Gastroesophageal sphincter (tissue), 4 donors: ENCODE results near the gene PCBD1. TPM values are rescaled to one million over a fixed set of nuclear protein-coding genes. Genes with fewer than 3 reads are reported as not detected.

ENCODE experiments used
- ATAC-seq: fragments of 150-250 bp; one replicate; pipeline ENCODE4 v1.9.1; 2016; ENCODE audit warnings: mild to moderate bottlenecking, moderate library complexity
- H3K27ac ChIP-seq, 4 donors: fragments of 200-600 bp; sonication (generic) in 3 of 4; 1 replicate in 3 of 4; 2 replicates in 1 of 4; pipeline ENCODE4 v1.5.1; 2016 to 2019
- H3K27me3 ChIP-seq: fragments of 200-600 bp; sonication (generic); one replicate; pipeline ENCODE4 v1.5.1; 2019
- H3K36me3 ChIP-seq, 2 donors: fragments of 200-600 bp; sonication (generic); one replicate each; pipeline ENCODE4 v1.5.1; 2019; ENCODE audit warnings: control low read depth in 1 of 2
- H3K4me1 ChIP-seq, 3 donors: fragments of 200-600 bp; sonication (generic); 1 replicate in 2 of 3; 2 replicates in 1 of 3; pipeline ENCODE4 v1.5.1; 2016 to 2019; ENCODE audit warnings: control low read depth in 2 of 3
- H3K4me3 ChIP-seq, 2 donors: fragments of 200-600 bp; sonication (generic); one replicate each; pipeline ENCODE4 v1.5.1; 2019; ENCODE audit warnings: mild to moderate bottlenecking in 1 of 2, moderate library complexity in 1 of 2
- H3K9me3 ChIP-seq, 3 donors: fragments of 200-600 bp; sonication (generic); one replicate each; pipeline ENCODE4 v1.5.1; 2017 to 2019; ENCODE audit warnings: control low read depth in 2 of 3
- CTCF ChIP-seq, 4 experiments: fragments of 200-600 bp in 2 of 4; fragments of 450-650 bp in 2 of 4; sonication (generic) in 1 of 4; IDR thresholded peaks; one replicate each; pipeline ENCODE4 v1.5.1; 2017 to 2019; ENCODE audit warnings: antibody characterized with exemption in 4 of 4, mild to moderate bottlenecking in 2 of 4, moderate library complexity in 2 of 4
- EP300 ChIP-seq: sonication (generic); formaldehyde crosslinking; IDR thresholded peaks from one replicate; pipeline ENCODE4 v1.6.1; 2017; ENCODE audit warnings: antibody characterized with exemption, mild to moderate bottlenecking
- POLR2A ChIP-seq, 2 donors: fragments of 450-650 bp; IDR thresholded peaks; one replicate each; pipeline ENCODE4 v1.6.1; 2017; ENCODE audit warnings: antibody characterized with exemption in 2 of 2, mild to moderate bottlenecking in 2 of 2, moderate library complexity in 1 of 2
- POLR2AphosphoS5 ChIP-seq: sonication (generic); formaldehyde crosslinking; IDR thresholded peaks from one replicate; pipeline ENCODE4 v1.6.1; 2017; ENCODE audit warnings: antibody characterized with exemption
- WGBS, 2 donors: methylation state at CpG; one replicate each; pipeline ENCODE4 v1.1.5; 2018; ENCODE audit warnings: low coverage in 1 of 2; 5-methylcytosine and 5-hydroxymethylcytosine counted together
- total RNA-seq, 4 donors: library from RNA; depleted of rRNA; stranded (reverse); fragments of >200 nt; gene quantifications; one replicate each; pipeline ENCODE4 v1.1.0, GENCODE V29; 2016

PCBD1 gene
- total RNA-seq, 4 donors from 2014 or later, result 63.4 to 102 (median 74.0) TPM

- H3K9me3 ChIP-seq, result no peaks in the 10 kb centered on the region
- 75 to 77% methylated on average over 2 of the region's 2 CpGs for WGBS, 2 donors
- TF ChIP-seq POLR2AphosphoS5, result no peak
- H3K27me3 ChIP-seq, result no peaks in the 10 kb centered on the region
- H3K36me3 ChIP-seq, result peaks cover 0 to 36% of the 10 kb centered on the region in 2 donors
- no peak overlapping the region for H3K4me3 ChIP-seq
- no peak for ATAC-seq
- H3K4me1 ChIP-seq, result peaks cover 0 to 27% (median 0%) of the 10 kb centered on the region in 3 donors
- H3K27ac ChIP-seq, result no peak overlapping the region
Measured at GRCh38 chr10:70846795-70847194, 41.6 kb downstream of the PCBD1 start.

GRCh38 chr10:70845816-70846215 is 42.5 kb downstream of the PCBD1 start:
- H3K4me3 ChIP-seq, result no peak overlapping the region
- no peak for ATAC-seq
- H3K36me3 ChIP-seq, result peaks cover 0 to 26% of the 10 kb centered on the region in 2 donors
- WGBS, 2 donors, result 50 to 88% methylated on average over 1 of the region's 1 CpG
- peaks cover 0 to 27% (median 0%) of the 10 kb centered on the region in 3 donors for H3K4me1 ChIP-seq
- TF ChIP-seq EP300, result no peak
- no peak for TF ChIP-seq POLR2A (IDR thresholded peaks at IDR 0.05)
- TF ChIP-seq POLR2AphosphoS5, result no peak
- TF ChIP-seq CTCF (IDR thresholded peaks at IDR 0.05), result no peak
- no peaks in the 10 kb centered on the region for H3K27me3 ChIP-seq
- no peak overlapping the region for H3K27ac ChIP-seq
- H3K9me3 ChIP-seq, result no peaks in the 10 kb centered on the region

- 81 to 83% methylated on average over 1 to 2 of the region's 2 CpGs for WGBS, 2 donors
- Histone ChIP-seq H3K27me3 (no peaks in the 10 kb centered on the region), H3K4me3 (no peak overlapping the region), H3K9me3 (no peaks in the 10 kb centered on the region), H3K4me1 (peaks cover 0 to 27% (median 0%) of the 10 kb centered on the region in 3 donors), H3K27ac (no peak overlapping the region), H3K36me3 (peaks cover 0 to 28% of the 10 kb centered on the region in 2 donors)
- TF ChIP-seq POLR2A (IDR thresholded peaks at IDR 0.05), result no peak
- TF ChIP-seq POLR2AphosphoS5, result no peak
- TF ChIP-seq CTCF (IDR thresholded peaks at IDR 0.05), result no peak
- TF ChIP-seq EP300, result no peak
- ATAC-seq, result no peak
Measured at GRCh38 chr10:70845256-70845655, 43.1 kb downstream of the PCBD1 start.

- no peaks in the 10 kb centered on the region for H3K27me3 ChIP-seq
- H3K36me3 ChIP-seq, result peaks cover 0 to 28% of the 10 kb centered on the region in 2 donors
- H3K9me3 ChIP-seq, result no peaks in the 10 kb centered on the region
- no peak overlapping the region for H3K4me3 ChIP-seq
- no peak overlapping the region for H3K27ac ChIP-seq
- TF ChIP-seq POLR2A (IDR thresholded peaks at IDR 0.05), result no peak
- TF ChIP-seq CTCF (IDR thresholded peaks at IDR 0.05), result no peak
- TF ChIP-seq POLR2AphosphoS5, result no peak
- no peak for TF ChIP-seq EP300
- peaks cover 0 to 18% (median 0%) of the 10 kb centered on the region in 3 donors for H3K4me1 ChIP-seq
- ATAC-seq, result no peak
- 77 to 92% methylated on average over 2 of the region's 2 CpGs for WGBS, 2 donors
Measured at GRCh38 chr10:70843776-70844489, 44.4 kb downstream of the PCBD1 start.

- Histone ChIP-seq H3K4me1 (peaks cover 0 to 18% (median 0%) of the 10 kb centered on the region in 3 donors), H3K27me3 (no peaks in the 10 kb centered on the region), H3K36me3 (peaks cover 0 to 28% of the 10 kb centered on the region in 2 donors), H3K9me3 (no peaks in the 10 kb centered on the region), H3K27ac (no peak overlapping the region), H3K4me3 (no peak overlapping the region)
- 80 to 81% methylated on average over 2 of the region's 2 CpGs for WGBS, 2 donors
- no peak for ATAC-seq
- TF ChIP-seq POLR2AphosphoS5 (no peak), EP300 (no peak), POLR2A (IDR thresholded peaks at IDR 0.05) (no peak), CTCF (IDR thresholded peaks at IDR 0.05) (no peak)
Measured at GRCh38 chr10:70843333-70843732, 45.0 kb downstream of the PCBD1 start.
